ENCODE data around the gene TCF4.

DNA sequence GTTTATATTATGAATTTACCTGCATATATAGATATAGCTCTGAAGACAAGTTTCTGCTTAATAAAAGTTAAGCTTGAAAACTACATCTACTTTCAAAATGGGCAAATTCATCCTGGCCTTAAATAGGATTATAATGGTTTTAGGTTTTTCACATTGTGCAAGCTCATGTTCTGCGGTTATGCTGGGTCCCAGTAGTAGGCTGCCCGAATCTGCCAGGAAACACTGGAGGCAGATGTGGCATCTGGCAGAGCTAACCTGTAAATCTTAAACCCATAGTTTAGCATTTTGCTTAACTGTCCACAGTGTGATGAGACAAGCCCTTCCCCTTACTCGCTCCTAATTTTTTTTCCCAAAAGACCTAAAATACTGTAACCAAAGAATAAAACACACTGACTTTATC lies 234.2 kb downstream of the TCF4 start:
- TF ChIP-seq, protein P1, sequence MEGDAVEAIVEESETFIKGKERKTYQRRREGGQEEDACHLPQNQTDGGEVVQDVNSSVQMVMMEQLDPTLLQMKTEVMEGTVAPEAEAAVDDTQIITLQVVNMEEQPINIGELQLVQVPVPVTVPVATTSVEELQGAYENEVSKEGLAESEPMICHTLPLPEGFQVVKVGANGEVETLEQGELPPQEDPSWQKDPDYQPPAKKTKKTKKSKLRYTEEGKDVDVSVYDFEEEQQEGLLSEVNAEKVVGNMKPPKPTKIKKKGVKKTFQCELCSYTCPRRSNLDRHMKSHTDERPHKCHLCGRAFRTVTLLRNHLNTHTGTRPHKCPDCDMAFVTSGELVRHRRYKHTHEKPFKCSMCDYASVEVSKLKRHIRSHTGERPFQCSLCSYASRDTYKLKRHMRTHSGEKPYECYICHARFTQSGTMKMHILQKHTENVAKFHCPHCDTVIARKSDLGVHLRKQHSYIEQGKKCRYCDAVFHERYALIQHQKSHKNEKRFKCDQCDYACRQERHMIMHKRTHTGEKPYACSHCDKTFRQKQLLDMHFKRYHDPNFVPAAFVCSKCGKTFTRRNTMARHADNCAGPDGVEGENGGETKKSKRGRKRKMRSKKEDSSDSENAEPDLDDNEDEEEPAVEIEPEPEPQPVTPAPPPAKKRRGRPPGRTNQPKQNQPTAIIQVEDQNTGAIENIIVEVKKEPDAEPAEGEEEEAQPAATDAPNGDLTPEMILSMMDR (IDR thresholded peaks at IDR 0.05) = no peak
- TF ChIP-seq POLR2A (IDR thresholded peaks at IDR 0.05) = no peak
